GM21528 (cell line): ENCODE measurements around the gene TUSC2.

Experiments
- ATAC-seq: cut with Tn5 transposase; IDR thresholded peaks from one replicate; pipeline ENCODE4 v1.9.1; 2021; ENCODE audit warnings: mild to moderate bottlenecking, moderate library complexity; ENCODE audit not compliant: unreplicated experiment, low FRiP score

Gene TUSC2

GRCh38 chr3:50355829-50356552 lies 28.0 kb upstream of the TUSC2 start:
- ATAC-seq, result no peak

GRCh38 chr3:50354850-50355249 lies 26.8 kb upstream of the TUSC2 start:
- no peak for ATAC-seq

- no peak for ATAC-seq
These were observed 26.3 kb upstream of the TUSC2 start for GRCh38 chr3:50354186-50354764.

- no peak for ATAC-seq
These were observed 25.4 kb upstream of the TUSC2 start for GRCh38 chr3:50353245-50354004.

GRCh38 chr3:50352781-50353180 lies 24.8 kb upstream of the TUSC2 start:
- no peak for ATAC-seq

- no peak for ATAC-seq
These were observed 23.3 kb upstream of the TUSC2 start for GRCh38 chr3:50351323-50351697.

- ATAC-seq, result peak; percentile 79
These were observed 22.7 kb upstream of the TUSC2 start, which contains the start of the genes CYB561D2 and NPRL2 for GRCh38 chr3:50350527-50351322. CYB561D2 (plus strand) TSS chr3:50350862; CDS start chr3:50351434, 572 bp downstream. NPRL2 (minus strand) TSS chr3:50350775; CDS start chr3:50350652, 123 bp downstream.

GRCh38 chr3:50350213-50350526 lies 22.1 kb upstream of the TUSC2 start:
- no peak for ATAC-seq

GRCh38 chr3:50347187-50347813 lies 19.3 kb upstream of the TUSC2 start:
- ATAC-seq, result no peak

- no peak for ATAC-seq
These were observed 17.7 kb upstream of the TUSC2 start, which contains the start of gene ZMYND10 for GRCh38 chr3:50345586-50346234. ZMYND10 (minus strand) TSS chr3:50345732; CDS start chr3:50345579, 153 bp downstream.

- no peak for ATAC-seq
These were observed 17.0 kb upstream of the TUSC2 start for GRCh38 chr3:50345008-50345407.

- ATAC-seq, result no peak
These were observed 15.0 kb upstream of the TUSC2 start for GRCh38 chr3:50342813-50343633.

GRCh38 chr3:50341996-50342650 lies 14.1 kb upstream of the TUSC2 start:
- no peak for ATAC-seq

GRCh38 chr3:50341537-50341936 lies 13.5 kb upstream of the TUSC2 start:
- no peak for ATAC-seq

GRCh38 chr3:50340448-50341329 lies 12.7 kb upstream of the TUSC2 start, which contains the start of gene RASSF1:
RASSF1 (minus strand) TSS chr3:50340836; CDS start chr3:50340805, 31 bp downstream.
- peak; percentile 23 for ATAC-seq

GRCh38 chr3:50340147-50340447 lies 12.1 kb upstream of the TUSC2 start:
- no peak for ATAC-seq

GRCh38 chr3:50339485-50340146 lies 11.6 kb upstream of the TUSC2 start:
- no peak for ATAC-seq
